ENCODE results near the gene GZMH.

GZMH gene

DNA sequence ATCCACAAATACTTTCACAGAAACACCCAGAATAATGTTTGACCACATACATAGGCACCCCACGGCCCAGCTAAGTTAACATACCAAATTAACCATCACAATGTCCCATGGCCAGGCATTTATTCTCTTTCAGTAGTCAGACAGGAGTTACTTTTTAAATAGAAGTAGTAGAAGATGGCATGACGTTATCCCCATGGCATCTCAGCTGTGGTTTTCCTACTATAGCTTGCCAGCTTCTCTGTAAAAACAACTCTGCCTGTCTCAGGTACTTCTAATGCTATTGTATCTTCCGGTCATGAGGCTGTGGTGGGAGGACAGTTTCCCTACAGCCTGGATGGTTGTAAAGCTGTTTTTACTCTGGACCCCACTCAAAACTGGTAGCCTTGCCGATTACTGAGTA lies 52.7 kb downstream of the GZMH start:
- Mint-ChIP-seq H3K9me3 (peaks cover 9% of the 10 kb centered on the region), H3K27me3 (peaks cover 27% of the 10 kb centered on the region), H3K4me1 (no peaks in the 10 kb centered on the region), H3K4me3 (no peak overlapping the region), H3K27ac (no peak overlapping the region), H3K36me3 (peaks cover 6% of the 10 kb centered on the region)
- no peak for ATAC-seq

Measured in stimulated activated memory B cell treated with anti-CD40 and anti-IgM and Interleukin-4, amounts not matched to agents 10 μg/mL and 1 μg/mL and 100 μg/mL, for 72 hours (primary cell).